Activated CD4-positive, alpha-beta T cell treated with anti-CD3 and anti-CD28 coated beads, Interleukin-2, amount 10 ng/mL, durations not matched to agents 7 days and 5 days (primary cell): ENCODE measurements around the gene WNT7A. TPM values are rescaled to one million over a fixed set of nuclear protein-coding genes. Genes with fewer than 3 reads are reported as not detected.
A peak's percentile ranks its signal among the peaks of the same experiment; 100 is the strongest.
"Not testable (repeated sequence)": the region's sequence is repeated elsewhere in the genome, so short reads cannot be mapped to it uniquely, and the experiment has no call there.

Experiments
- CTCF ChIA-PET: fragments of 350-600 bp; sonication (Branson Sonifier 250); formaldehyde crosslinking; loops from one replicate; lab custom pipeline; 2021; ENCODE audit warnings: antibody characterized with exemption; lab: Charles Lee
- POLR2A ChIA-PET: fragments of 350-600 bp; sonication (Branson Sonifier 250); formaldehyde crosslinking; loops from one replicate; lab custom pipeline; 2021; ENCODE audit warnings: antibody characterized with exemption; lab: Charles Lee
- DNase-seq: peaks from one replicate; pipeline ENCODE4 v3.0.0-alpha.2; 2020
- H3K27ac Mint-ChIP-seq: one replicate; pipeline ENCODE4 v1.8.0; 2021; ENCODE audit warnings: mild to moderate bottlenecking, moderate library complexity, mixed read lengths
- H3K27me3 Mint-ChIP-seq: one replicate; pipeline ENCODE4 v1.8.0; 2021; ENCODE audit warnings: mixed read lengths
- H3K36me3 Mint-ChIP-seq: one replicate; pipeline ENCODE4 v1.8.0; 2021; ENCODE audit warnings: low read depth, mixed read lengths
- H3K4me1 Mint-ChIP-seq: one replicate; pipeline ENCODE4 v1.8.0; 2021; ENCODE audit warnings: mixed read lengths
- H3K4me3 Mint-ChIP-seq: one replicate; pipeline ENCODE4 v1.8.0; 2021; ENCODE audit warnings: mild to moderate bottlenecking, moderate library complexity, mixed read lengths
- H3K9me3 Mint-ChIP-seq: one replicate; pipeline ENCODE4 v1.8.0; 2021; ENCODE audit warnings: mixed read lengths
- total RNA-seq, 2 experiments: library from RNA; stranded (reverse); gene quantifications; one replicate each; pipeline ENCODE4 v1.2.3, GENCODE V29; 2021

The WNT7A gene
- total RNA-seq, 2 experiments from 2014 or later, result 0.20 to 0.29 TPM

- no peak for DNase-seq
- POLR2A ChIA-PET, result no interaction called here
- H3K4me3 Mint-ChIP-seq, result no peak overlapping the region
- H3K4me1 Mint-ChIP-seq, result peaks cover 12% of the 10 kb centered on the region
- CTCF ChIA-PET, result interaction anchor here (0.6 to 0.8 kb wide), 2 partner anchors 23 to 35 kb away, joined by 3 to 4 read pairs; no protein-coding TSS in a partner anchor
- no peak overlapping the region for H3K27ac Mint-ChIP-seq
- no peaks in the 10 kb centered on the region for H3K36me3 Mint-ChIP-seq
- H3K9me3 Mint-ChIP-seq, result no peaks in the 10 kb centered on the region
- peaks cover 6% of the 10 kb centered on the region for H3K27me3 Mint-ChIP-seq
These were observed 22.0 kb downstream of the WNT7A start for GRCh38 chr3:13857702-13858380.

- H3K27ac Mint-ChIP-seq, H3K9me3 Mint-ChIP-seq, H3K27me3 Mint-ChIP-seq, DNase-seq, CTCF ChIA-PET, POLR2A ChIA-PET, H3K36me3 Mint-ChIP-seq, H3K4me3 Mint-ChIP-seq: not testable (repeated sequence)
- H3K4me1 Mint-ChIP-seq, result peaks cover 14% of the 10 kb centered on the region
These were observed 23.2 kb downstream of the WNT7A start for GRCh38 chr3:13856628-13857027.

GRCh38 chr3:13856006-13856405, 23.9 kb downstream of the WNT7A start:
- H3K4me3 Mint-ChIP-seq, result no peak overlapping the region
- ChIA-PET POLR2A (no interaction called here), CTCF (no interaction called here)
- DNase-seq, result no peak
- H3K27me3 Mint-ChIP-seq, result peaks cover 5% of the 10 kb centered on the region
- H3K9me3 Mint-ChIP-seq, result no peaks in the 10 kb centered on the region
- H3K27ac Mint-ChIP-seq, result no peak overlapping the region
- H3K36me3 Mint-ChIP-seq, result no peaks in the 10 kb centered on the region
- H3K4me1 Mint-ChIP-seq, result peaks cover 14% of the 10 kb centered on the region

GRCh38 chr3:13854492-13854891, 25.4 kb downstream of the WNT7A start:
- POLR2A ChIA-PET, result no interaction called here
- DNase-seq, result no peak
- H3K27me3 Mint-ChIP-seq, result peaks cover 5% of the 10 kb centered on the region
- no peaks in the 10 kb centered on the region for H3K36me3 Mint-ChIP-seq
- no peak overlapping the region for H3K4me3 Mint-ChIP-seq
- peaks cover 14% of the 10 kb centered on the region for H3K4me1 Mint-ChIP-seq
- H3K9me3 Mint-ChIP-seq, result no peaks in the 10 kb centered on the region
- CTCF ChIA-PET, result interaction anchor here (0.8 to 1.4 kb wide), 3 partner anchors 10 to 36 kb away, joined by 3 read pairs; no protein-coding TSS in a partner anchor
- H3K27ac Mint-ChIP-seq, result no peak overlapping the region

- Mint-ChIP-seq H3K27ac (peak overlapping the region; percentile 61), H3K4me3 (no peak overlapping the region), H3K36me3 (no peaks in the 10 kb centered on the region), H3K4me1 (peaks cover 14% of the 10 kb centered on the region), H3K27me3 (peaks cover 5% of the 10 kb centered on the region), H3K9me3 (no peaks in the 10 kb centered on the region)
- CTCF ChIA-PET, result interaction anchor here (0.8 to 1.4 kb wide), 3 partner anchors 10 to 35 kb away, joined by 3 read pairs; no protein-coding TSS in a partner anchor
- DNase-seq, result no peak
- POLR2A ChIA-PET, result no interaction called here
These were observed 25.9 kb downstream of the WNT7A start for GRCh38 chr3:13853978-13854296.

- H3K27ac Mint-ChIP-seq, result peak overlapping the region; percentile 61
- H3K4me1 Mint-ChIP-seq, result peaks cover 14% of the 10 kb centered on the region
- CTCF ChIA-PET, result interaction anchor here (0.8 to 1.4 kb wide), 2 partner anchors 32 to 35 kb away, joined by 3 read pairs; no protein-coding TSS in a partner anchor
- H3K27me3 Mint-ChIP-seq, result peaks cover 5% of the 10 kb centered on the region
- POLR2A ChIA-PET, result no interaction called here
- no peaks in the 10 kb centered on the region for H3K36me3 Mint-ChIP-seq
- DNase-seq, result no peak
- no peak overlapping the region for H3K4me3 Mint-ChIP-seq
- H3K9me3 Mint-ChIP-seq, result no peaks in the 10 kb centered on the region
These were observed 26.5 kb downstream of the WNT7A start for GRCh38 chr3:13853256-13853977.

GRCh38 chr3:13852638-13853009, 27.2 kb downstream of the WNT7A start:
- DNase-seq, result no peak
- Mint-ChIP-seq H3K27ac (no peak overlapping the region), H3K27me3 (peaks cover 5% of the 10 kb centered on the region), H3K9me3 (no peaks in the 10 kb centered on the region), H3K36me3 (no peaks in the 10 kb centered on the region), H3K4me3 (no peak overlapping the region), H3K4me1 (peaks cover 14% of the 10 kb centered on the region)
- ChIA-PET CTCF (no interaction called here), POLR2A (no interaction called here)

GRCh38 chr3:13851997-13852637, 27.8 kb downstream of the WNT7A start:
- DNase-seq, result no peak
- Mint-ChIP-seq H3K4me1 (peaks cover 14% of the 10 kb centered on the region), H3K36me3 (no peaks in the 10 kb centered on the region), H3K27me3 (peaks cover under 1% of the 10 kb centered on the region), H3K9me3 (no peaks in the 10 kb centered on the region), H3K27ac (no peak overlapping the region), H3K4me3 (no peak overlapping the region)
- ChIA-PET POLR2A (no interaction called here), CTCF (no interaction called here)

- Mint-ChIP-seq H3K27me3 (no peaks in the 10 kb centered on the region), H3K36me3 (no peaks in the 10 kb centered on the region), H3K4me3 (no peak overlapping the region), H3K4me1 (peaks cover 14% of the 10 kb centered on the region), H3K27ac (peak overlapping the region; percentile 23), H3K9me3 (no peaks in the 10 kb centered on the region)
- DNase-seq, result no peak
- ChIA-PET CTCF (no interaction called here), POLR2A (no interaction called here)
These were observed 28.6 kb downstream of the WNT7A start for GRCh38 chr3:13851091-13851849.

- ChIA-PET POLR2A (no interaction called here), CTCF (interaction anchor here (2.1 kb wide), 1 partner anchor 12 kb away, joined by 6 read pairs; no protein-coding TSS in a partner anchor)
- Mint-ChIP-seq H3K4me3 (no peak overlapping the region), H3K36me3 (no peaks in the 10 kb centered on the region), H3K27me3 (no peaks in the 10 kb centered on the region), H3K27ac (no peak overlapping the region), H3K4me1 (peaks cover 14% of the 10 kb centered on the region), H3K9me3 (no peaks in the 10 kb centered on the region)
- no peak for DNase-seq
These were observed 29.5 kb downstream of the WNT7A start for GRCh38 chr3:13850161-13850945.

GRCh38 chr3:13849018-13849417, 30.9 kb downstream of the WNT7A start:
- H3K36me3 Mint-ChIP-seq, result no peaks in the 10 kb centered on the region
- no peaks in the 10 kb centered on the region for H3K27me3 Mint-ChIP-seq
- H3K27ac Mint-ChIP-seq, result no peak overlapping the region
- no peaks in the 10 kb centered on the region for H3K9me3 Mint-ChIP-seq
- DNase-seq, result no peak
- H3K4me1 Mint-ChIP-seq, result peaks cover 12% of the 10 kb centered on the region
- no peak overlapping the region for H3K4me3 Mint-ChIP-seq
- POLR2A ChIA-PET, result no interaction called here
- CTCF ChIA-PET, result interaction anchor here (2.1 kb wide), 1 partner anchor 13 kb away, joined by 6 read pairs; no protein-coding TSS in a partner anchor
